Keratinocyte (primary cell): ENCODE data around the gene CLTB.

Source experiments
- EZH2 ChIP-seq: IDR thresholded peaks from one replicate; pipeline ENCODE4 v1.6.1; 2012; ENCODE audit warnings: inconsistent platforms, mild to moderate bottlenecking, low read length, moderate library complexity
- TF ChIP-seq, protein P1 (sequence below), 3 experiments: IDR thresholded peaks in 1 of 3; conservative IDR thresholded peaks in 1 of 3; optimal IDR thresholded peaks in 1 of 3; 2 replicates in 2 of 3; 3 replicates in 1 of 3; pipeline versions ENCODE3 to v1.5.1; 2011; ENCODE audit warnings: low read length in 3 of 3, mild to moderate bottlenecking in 3 of 3, moderate library complexity in 2 of 3, control low read depth in 1 of 3, inconsistent platforms in 1 of 3; ENCODE audit not compliant: insufficient read depth in 2 of 3; ENCODE audit errors: extremely low read depth in 1 of 3

- TF ChIP-seq, protein P1, sequence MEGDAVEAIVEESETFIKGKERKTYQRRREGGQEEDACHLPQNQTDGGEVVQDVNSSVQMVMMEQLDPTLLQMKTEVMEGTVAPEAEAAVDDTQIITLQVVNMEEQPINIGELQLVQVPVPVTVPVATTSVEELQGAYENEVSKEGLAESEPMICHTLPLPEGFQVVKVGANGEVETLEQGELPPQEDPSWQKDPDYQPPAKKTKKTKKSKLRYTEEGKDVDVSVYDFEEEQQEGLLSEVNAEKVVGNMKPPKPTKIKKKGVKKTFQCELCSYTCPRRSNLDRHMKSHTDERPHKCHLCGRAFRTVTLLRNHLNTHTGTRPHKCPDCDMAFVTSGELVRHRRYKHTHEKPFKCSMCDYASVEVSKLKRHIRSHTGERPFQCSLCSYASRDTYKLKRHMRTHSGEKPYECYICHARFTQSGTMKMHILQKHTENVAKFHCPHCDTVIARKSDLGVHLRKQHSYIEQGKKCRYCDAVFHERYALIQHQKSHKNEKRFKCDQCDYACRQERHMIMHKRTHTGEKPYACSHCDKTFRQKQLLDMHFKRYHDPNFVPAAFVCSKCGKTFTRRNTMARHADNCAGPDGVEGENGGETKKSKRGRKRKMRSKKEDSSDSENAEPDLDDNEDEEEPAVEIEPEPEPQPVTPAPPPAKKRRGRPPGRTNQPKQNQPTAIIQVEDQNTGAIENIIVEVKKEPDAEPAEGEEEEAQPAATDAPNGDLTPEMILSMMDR (optimal IDR thresholded peaks at IDR 0.05 in 1 of 3, IDR thresholded peaks at IDR 0.05 in 1 of 3, conservative IDR thresholded peaks at IDR 0.05 in 1 of 3; ENCODE audit: extremely low read depth in 1 of 3, insufficient read depth in 2 of 3, low read length in 3 of 3), result no peak
- TF ChIP-seq EZH2, result no peak
Observed at GRCh38 chr5:176424181-176424580, 7.8 kb upstream of the CLTB start.
